Keratinocyte (primary cell): ENCODE results near the gene WDR47.

Experiments used
- EZH2 ChIP-seq: IDR thresholded peaks from one replicate; pipeline ENCODE4 v1.6.1; 2012; ENCODE audit warnings: inconsistent platforms, mild to moderate bottlenecking, low read length, moderate library complexity
- TF ChIP-seq, protein P1 (sequence below), 3 experiments: IDR thresholded peaks in 1 of 3; conservative IDR thresholded peaks in 1 of 3; optimal IDR thresholded peaks in 1 of 3; 2 replicates in 2 of 3; 3 replicates in 1 of 3; pipeline versions ENCODE3 to v1.5.1; 2011; ENCODE audit warnings: low read length in 3 of 3, mild to moderate bottlenecking in 3 of 3, moderate library complexity in 2 of 3, control low read depth in 1 of 3, inconsistent platforms in 1 of 3; ENCODE audit not compliant: insufficient read depth in 2 of 3; ENCODE audit errors: extremely low read depth in 1 of 3

DNA sequence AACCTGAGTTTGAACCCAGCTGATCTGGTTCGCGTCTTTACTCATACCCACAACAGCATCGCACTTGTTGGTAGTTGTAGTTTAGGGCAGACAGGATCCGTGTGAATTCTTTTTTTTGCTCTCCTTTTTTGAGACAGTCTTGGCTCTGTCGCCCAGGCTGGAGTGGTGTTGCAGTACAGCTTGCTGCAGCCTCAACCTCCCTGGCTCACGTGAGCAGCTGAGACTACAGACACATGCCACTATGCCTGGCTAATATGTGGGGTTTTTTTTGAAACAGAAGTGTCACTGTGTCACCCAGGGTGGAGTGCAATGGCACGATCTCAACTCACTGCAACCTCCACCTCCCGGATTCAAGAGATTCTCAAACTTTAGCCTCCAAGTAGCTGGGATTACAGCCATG, 26.0 kb upstream of the WDR47 start:
- TF ChIP-seq, protein P1, sequence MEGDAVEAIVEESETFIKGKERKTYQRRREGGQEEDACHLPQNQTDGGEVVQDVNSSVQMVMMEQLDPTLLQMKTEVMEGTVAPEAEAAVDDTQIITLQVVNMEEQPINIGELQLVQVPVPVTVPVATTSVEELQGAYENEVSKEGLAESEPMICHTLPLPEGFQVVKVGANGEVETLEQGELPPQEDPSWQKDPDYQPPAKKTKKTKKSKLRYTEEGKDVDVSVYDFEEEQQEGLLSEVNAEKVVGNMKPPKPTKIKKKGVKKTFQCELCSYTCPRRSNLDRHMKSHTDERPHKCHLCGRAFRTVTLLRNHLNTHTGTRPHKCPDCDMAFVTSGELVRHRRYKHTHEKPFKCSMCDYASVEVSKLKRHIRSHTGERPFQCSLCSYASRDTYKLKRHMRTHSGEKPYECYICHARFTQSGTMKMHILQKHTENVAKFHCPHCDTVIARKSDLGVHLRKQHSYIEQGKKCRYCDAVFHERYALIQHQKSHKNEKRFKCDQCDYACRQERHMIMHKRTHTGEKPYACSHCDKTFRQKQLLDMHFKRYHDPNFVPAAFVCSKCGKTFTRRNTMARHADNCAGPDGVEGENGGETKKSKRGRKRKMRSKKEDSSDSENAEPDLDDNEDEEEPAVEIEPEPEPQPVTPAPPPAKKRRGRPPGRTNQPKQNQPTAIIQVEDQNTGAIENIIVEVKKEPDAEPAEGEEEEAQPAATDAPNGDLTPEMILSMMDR (optimal IDR thresholded peaks at IDR 0.05 in 1 of 3, IDR thresholded peaks at IDR 0.05 in 1 of 3, conservative IDR thresholded peaks at IDR 0.05 in 1 of 3; ENCODE audit: extremely low read depth in 1 of 3, insufficient read depth in 2 of 3, low read length in 3 of 3), result no peak
- TF ChIP-seq EZH2, result no peak
